Nephron (organoid): ENCODE data around the gene F2R.

Source experiments
- H3K27ac Mint-ChIP-seq, 3 experiments: 2 replicates each; pipeline ENCODE4 v1.8.0; 2020; ENCODE audit warnings: mixed read lengths in 3 of 3, mild to moderate bottlenecking in 2 of 3, moderate library complexity in 1 of 3
- H3K27me3 Mint-ChIP-seq: 2 replicates; pipeline ENCODE4 v1.8.0; 2021; ENCODE audit warnings: low read depth, mild to moderate bottlenecking, moderate library complexity, mixed read lengths
- H3K36me3 Mint-ChIP-seq: 2 replicates; pipeline ENCODE4 v1.8.0; 2020; ENCODE audit warnings: low read depth, mixed read lengths
- H3K4me1 Mint-ChIP-seq: 2 replicates; pipeline ENCODE4 v1.8.0; 2020; ENCODE audit warnings: mixed read lengths
- H3K4me3 Mint-ChIP-seq, 3 experiments: 2 replicates each; pipeline ENCODE4 v1.8.0; 2020; ENCODE audit warnings: mild to moderate bottlenecking in 3 of 3, mixed read lengths in 3 of 3, moderate library complexity in 2 of 3
- H3K9me3 Mint-ChIP-seq: 2 replicates; pipeline ENCODE4 v1.8.0; 2020; ENCODE audit warnings: mixed read lengths
- CTCF ChIP-seq, 3 experiments: fragments of 200-600 bp; sonication (generic); IDR thresholded peaks; one replicate each; pipeline ENCODE4 v1.5.0; 2021; ENCODE audit warnings: antibody characterized with exemption in 3 of 3; ENCODE audit not compliant: unreplicated experiment in 3 of 3

The F2R gene

GRCh38 chr5:76688836-76689235 lies 27.1 kb upstream of the F2R start:
- peaks cover 26% of the 10 kb centered on the region for H3K36me3 Mint-ChIP-seq
- H3K27me3 Mint-ChIP-seq = no peaks in the 10 kb centered on the region
- no peak for TF ChIP-seq CTCF (IDR thresholded peaks at IDR 0.05; ENCODE audit: unreplicated experiment in 3 of 3)
- peaks cover 39% of the 10 kb centered on the region for H3K4me1 Mint-ChIP-seq
- H3K27ac Mint-ChIP-seq = peak overlapping the region; percentile 60 to 87 (median 81)
- no peaks in the 10 kb centered on the region for H3K9me3 Mint-ChIP-seq
- no peak overlapping the region for H3K4me3 Mint-ChIP-seq

- no peaks in the 10 kb centered on the region for H3K9me3 Mint-ChIP-seq
- no peak for TF ChIP-seq CTCF (IDR thresholded peaks at IDR 0.05; ENCODE audit: unreplicated experiment in 3 of 3)
- peaks cover 39% of the 10 kb centered on the region for H3K4me1 Mint-ChIP-seq
- H3K4me3 Mint-ChIP-seq = no peak overlapping the region
- peaks cover 23% of the 10 kb centered on the region for H3K36me3 Mint-ChIP-seq
- H3K27me3 Mint-ChIP-seq = no peaks in the 10 kb centered on the region
- H3K27ac Mint-ChIP-seq = peak overlapping the region; percentile 81 to 93 (median 87)
Observed at GRCh38 chr5:76689321-76690036, 26.4 kb upstream of the F2R start.

- peak overlapping the region; percentile 81 to 93 (median 87) for H3K27ac Mint-ChIP-seq
- peaks cover 23% of the 10 kb centered on the region for H3K36me3 Mint-ChIP-seq
- peaks cover 42% of the 10 kb centered on the region for H3K4me1 Mint-ChIP-seq
- no peaks in the 10 kb centered on the region for H3K9me3 Mint-ChIP-seq
- H3K27me3 Mint-ChIP-seq = no peaks in the 10 kb centered on the region
- TF ChIP-seq CTCF (IDR thresholded peaks at IDR 0.05; ENCODE audit: unreplicated experiment in 3 of 3) = no peak
- peak overlapping the region in 1 of 3 experiments; percentile 1 for H3K4me3 Mint-ChIP-seq
Observed at GRCh38 chr5:76690037-76690679, 25.8 kb upstream of the F2R start.

GRCh38 chr5:76690704-76691466 lies 25.0 kb upstream of the F2R start:
- no peaks in the 10 kb centered on the region for H3K27me3 Mint-ChIP-seq
- H3K36me3 Mint-ChIP-seq = peaks cover 21% of the 10 kb centered on the region
- no peaks in the 10 kb centered on the region for H3K9me3 Mint-ChIP-seq
- peak overlapping the region; percentile 81 to 93 (median 92) for H3K27ac Mint-ChIP-seq
- peaks cover 46% of the 10 kb centered on the region for H3K4me1 Mint-ChIP-seq
- H3K4me3 Mint-ChIP-seq = peak overlapping the region in 1 of 3 experiments; percentile 10
- no peak for TF ChIP-seq CTCF (IDR thresholded peaks at IDR 0.05; ENCODE audit: unreplicated experiment in 3 of 3)

- H3K36me3 Mint-ChIP-seq = peaks cover 25% of the 10 kb centered on the region
- H3K9me3 Mint-ChIP-seq = no peaks in the 10 kb centered on the region
- peak overlapping the region; percentile 81 to 93 (median 92) for H3K27ac Mint-ChIP-seq
- no peaks in the 10 kb centered on the region for H3K27me3 Mint-ChIP-seq
- TF ChIP-seq CTCF (IDR thresholded peaks at IDR 0.05; ENCODE audit: unreplicated experiment in 3 of 3) = no peak
- peaks cover 52% of the 10 kb centered on the region for H3K4me1 Mint-ChIP-seq
- peak overlapping the region in 1 of 3 experiments; percentile 10 for H3K4me3 Mint-ChIP-seq
Observed at GRCh38 chr5:76691467-76692273, 24.3 kb upstream of the F2R start.
